OCI-LY7 (cell line): ENCODE measurements around the gene DIP2C.

Source experiments
- EZH2phosphoT487 ChIP-seq: fragments of 200-600 bp; sonication (generic); IDR thresholded peaks from 2 replicates; pipeline ENCODE4 v1.6.1; 2018; ENCODE audit warnings: low read depth, borderline replicate concordance, mild to moderate bottlenecking, mixed run types, antibody characterized with exemption, low read length, moderate library complexity, mixed read lengths
- TF ChIP-seq, protein P1 (sequence below): fragments of 200-600 bp; sonication (generic); conservative IDR thresholded peaks from 2 replicates; pipeline ENCODE4 v1.5.1; 2014; ENCODE audit warnings: mild to moderate bottlenecking, antibody characterized with exemption, low read length, moderate library complexity, mixed read lengths

DNA sequence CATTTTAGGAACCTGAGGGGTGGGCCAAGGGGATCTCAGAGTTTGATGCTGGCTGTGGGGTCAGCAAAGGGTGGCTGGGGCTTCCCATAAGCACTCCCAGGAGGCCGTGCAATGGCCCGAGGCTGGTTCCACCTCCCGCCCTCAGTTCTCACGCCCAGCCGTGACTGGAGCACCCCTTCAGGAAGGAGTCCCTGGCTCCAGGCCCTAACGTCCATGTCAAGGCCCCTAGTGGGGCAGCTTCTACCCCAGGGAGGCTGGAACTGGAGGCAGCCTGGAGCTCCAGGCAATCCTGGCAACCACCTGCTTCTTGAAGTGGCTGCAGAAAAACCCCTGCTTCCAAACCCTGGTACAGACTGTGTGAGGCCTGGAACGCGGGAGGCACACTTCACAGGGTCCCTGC lies 165.5 kb downstream of the DIP2C start:
- TF ChIP-seq, protein P1, sequence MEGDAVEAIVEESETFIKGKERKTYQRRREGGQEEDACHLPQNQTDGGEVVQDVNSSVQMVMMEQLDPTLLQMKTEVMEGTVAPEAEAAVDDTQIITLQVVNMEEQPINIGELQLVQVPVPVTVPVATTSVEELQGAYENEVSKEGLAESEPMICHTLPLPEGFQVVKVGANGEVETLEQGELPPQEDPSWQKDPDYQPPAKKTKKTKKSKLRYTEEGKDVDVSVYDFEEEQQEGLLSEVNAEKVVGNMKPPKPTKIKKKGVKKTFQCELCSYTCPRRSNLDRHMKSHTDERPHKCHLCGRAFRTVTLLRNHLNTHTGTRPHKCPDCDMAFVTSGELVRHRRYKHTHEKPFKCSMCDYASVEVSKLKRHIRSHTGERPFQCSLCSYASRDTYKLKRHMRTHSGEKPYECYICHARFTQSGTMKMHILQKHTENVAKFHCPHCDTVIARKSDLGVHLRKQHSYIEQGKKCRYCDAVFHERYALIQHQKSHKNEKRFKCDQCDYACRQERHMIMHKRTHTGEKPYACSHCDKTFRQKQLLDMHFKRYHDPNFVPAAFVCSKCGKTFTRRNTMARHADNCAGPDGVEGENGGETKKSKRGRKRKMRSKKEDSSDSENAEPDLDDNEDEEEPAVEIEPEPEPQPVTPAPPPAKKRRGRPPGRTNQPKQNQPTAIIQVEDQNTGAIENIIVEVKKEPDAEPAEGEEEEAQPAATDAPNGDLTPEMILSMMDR: no peak
- no peak for TF ChIP-seq EZH2phosphoT487
